22Rv1 (cell line): Measurements from ENCODE around the gene GARIN5B.

Experiments used
- CTCF ChIP-seq: fragments of 450-650 bp; IDR thresholded peaks from 2 replicates; pipeline ENCODE4 v1.5.1; 2017; ENCODE audit warnings: mild to moderate bottlenecking
- ZFX ChIP-seq: fragments of 450-650 bp; IDR thresholded peaks from 2 replicates; pipeline ENCODE4 v1.6.1; 2017; ENCODE audit warnings: antibody characterized with exemption, borderline replicate concordance

- TF ChIP-seq CTCF, result no peak
- no peak for TF ChIP-seq ZFX
Observed at GRCh38 chr19:55385724-55386492, 22.8 kb upstream of the GARIN5B start, which contains the start of gene RPL28.
